ENCODE data around the gene NHEJ1. TPM values are rescaled to one million over a fixed set of nuclear protein-coding genes. Genes with fewer than 3 reads are reported as not detected.
A peak's percentile ranks its signal among the peaks of the same experiment; 100 is the strongest.

The NHEJ1 gene
- total and polyA plus RNA-seq, 4 donors: 6.1 to 13.5 (median 9.9) TPM

DNA sequence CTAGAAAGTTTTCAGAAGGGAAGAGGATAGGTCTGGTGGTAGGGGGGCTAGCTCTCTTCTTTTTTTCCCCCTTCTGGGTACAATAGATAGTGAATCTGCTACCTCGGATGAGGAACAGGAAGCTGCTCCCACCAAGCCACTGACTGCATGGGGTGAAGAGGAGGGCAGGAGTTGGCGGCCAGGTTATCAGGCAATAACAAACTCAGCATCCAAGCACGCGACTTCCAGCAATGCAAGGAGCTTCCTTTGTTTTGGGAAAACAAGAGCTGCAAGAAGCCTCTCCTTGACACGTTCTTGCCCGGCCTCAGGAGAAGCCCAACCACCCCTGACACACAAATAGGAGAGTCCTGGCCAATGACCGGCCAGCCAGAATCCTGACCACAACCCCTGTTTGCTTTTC is 32.2 kb downstream of the NHEJ1 start:
- Histone ChIP-seq H3K9ac (ENCODE audit: low read depth in 1 of 2, low read length in 2 of 2) (no peak overlapping the region), H3K9me3 (ENCODE audit: control insufficient read depth in 4 of 4, low read length in 3 of 4) (no peaks in the 10 kb centered on the region), H3K4me1 (ENCODE audit: control insufficient read depth in 4 of 4, insufficient read depth in 4 of 4, low read length in 3 of 4) (peaks cover 21 to 56% (median 45%) of the 10 kb centered on the region in 4 donors), H3K4me3 (ENCODE audit: low read depth in 1 of 3, low read length in 3 of 3) (no peak overlapping the region), H3K27me3 (ENCODE audit: control insufficient read depth in 4 of 4, insufficient read depth in 4 of 4, low read length in 3 of 4) (no peaks in the 10 kb centered on the region), H3K27ac (ENCODE audit: low read depth in 1 of 2, low read length in 2 of 2) (no peak overlapping the region), H3K36me3 (ENCODE audit: control insufficient read depth in 4 of 4, insufficient read depth in 3 of 4, low read depth in 1 of 4, low read length in 3 of 4) (no peaks in the 10 kb centered on the region)
- peak; percentile 15 to 28 for TF ChIP-seq RXRA (IDR thresholded peaks at IDR 0.05)
- no peak for TF ChIP-seq HNF4A (conservative IDR thresholded peaks at IDR 0.05)
- WGBS: 78% methylated on average over 7 of the region's 7 CpGs
- DNase-seq (ENCODE audit: low spot score): no peak

DNA sequence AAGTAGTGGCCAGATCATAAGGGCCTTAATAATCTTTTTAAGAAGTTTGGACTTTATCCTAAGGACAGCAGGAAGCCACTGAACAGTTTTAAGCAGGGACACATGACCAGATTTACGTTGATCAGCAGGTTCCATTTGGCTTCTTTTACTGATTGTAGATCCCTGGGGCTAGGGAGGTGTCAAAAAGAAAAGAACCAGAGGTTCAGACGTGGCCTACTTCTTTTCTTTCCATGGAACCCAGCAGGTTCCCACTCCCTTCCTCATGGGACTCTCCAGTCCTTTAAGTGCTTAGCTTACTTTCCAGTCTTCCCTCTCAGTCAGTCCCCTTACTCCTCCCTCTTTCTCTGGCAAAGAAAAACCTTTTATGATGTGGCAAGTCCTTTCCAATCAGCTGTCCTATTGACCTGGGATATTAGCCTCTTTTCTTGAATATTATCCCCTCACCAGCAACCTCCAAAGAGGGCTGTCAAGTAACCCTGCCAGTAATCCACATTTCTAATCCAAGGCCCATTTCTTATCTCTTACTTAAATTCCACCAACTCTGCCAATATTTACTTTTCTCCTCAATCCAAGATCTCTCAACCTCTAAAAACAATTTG is 33.5 kb downstream of the NHEJ1 start:
- no peak overlapping the region for H3K9ac ChIP-seq (ENCODE audit: low read depth in 1 of 2, low read length in 2 of 2)

GRCh38 chr2:219126555-219126954 is 34.1 kb downstream of the NHEJ1 start:
- TF ChIP-seq RXRA (IDR thresholded peaks at IDR 0.05) (peak in 1 of 2 donors; percentile 29), HNF4A (conservative IDR thresholded peaks at IDR 0.05) (peak; percentile 34 to 35), FOXA2 (IDR thresholded peaks at IDR 0.05) (peak; percentile 19), NR2F2 (IDR thresholded peaks at IDR 0.05) (no peak), GABPA (IDR thresholded peaks at IDR 0.05 in 1 of 2, conservative IDR thresholded peaks at IDR 0.05 in 1 of 2) (peak in 1 of 2 donors; percentile 9), SP1 (IDR thresholded peaks at IDR 0.05) (peak; percentile 47)
- Histone ChIP-seq H3K9me3 (ENCODE audit: control insufficient read depth in 4 of 4, low read length in 3 of 4) (no peaks in the 10 kb centered on the region), H3K4me3 (ENCODE audit: low read depth in 1 of 3, low read length in 3 of 3) (no peak overlapping the region), H3K4me1 (ENCODE audit: control insufficient read depth in 4 of 4, insufficient read depth in 4 of 4, low read length in 3 of 4) (peaks cover 19 to 61% (median 51%) of the 10 kb centered on the region in 4 donors), H3K27ac (ENCODE audit: low read depth in 1 of 2, low read length in 2 of 2) (peak overlapping the region in 1 of 2 donors; percentile 81), H3K9ac (ENCODE audit: low read depth in 1 of 2, low read length in 2 of 2) (no peak overlapping the region), H3K27me3 (ENCODE audit: control insufficient read depth in 4 of 4, insufficient read depth in 4 of 4, low read length in 3 of 4) (no peaks in the 10 kb centered on the region), H3K36me3 (ENCODE audit: control insufficient read depth in 4 of 4, insufficient read depth in 3 of 4, low read depth in 1 of 4, low read length in 3 of 4) (no peaks in the 10 kb centered on the region)
- 28% methylated on average over 3 of the region's 3 CpGs for WGBS
- no peak for DNase-seq (ENCODE audit: low spot score)

More for the DNA sequence above, 33.5 kb downstream of the NHEJ1 start:
- no peak overlapping the region for H3K4me3 ChIP-seq (ENCODE audit: low read depth in 1 of 3, low read length in 3 of 3)
- no peak for DNase-seq (ENCODE audit: low spot score)
- no peaks in the 10 kb centered on the region for H3K36me3 ChIP-seq (ENCODE audit: control insufficient read depth in 4 of 4, insufficient read depth in 3 of 4, low read depth in 1 of 4, low read length in 3 of 4)
- 64% methylated on average over 2 of the region's 2 CpGs for WGBS
- H3K27ac ChIP-seq (ENCODE audit: low read depth in 1 of 2, low read length in 2 of 2): peak overlapping the region in 1 of 2 donors; percentile 44
- no peaks in the 10 kb centered on the region for H3K27me3 ChIP-seq (ENCODE audit: control insufficient read depth in 4 of 4, insufficient read depth in 4 of 4, low read length in 3 of 4)
- H3K9me3 ChIP-seq (ENCODE audit: control insufficient read depth in 4 of 4, low read length in 3 of 4): no peaks in the 10 kb centered on the region
- H3K4me1 ChIP-seq (ENCODE audit: control insufficient read depth in 4 of 4, insufficient read depth in 4 of 4, low read length in 3 of 4): peaks cover 22 to 66% (median 52%) of the 10 kb centered on the region in 4 donors
- TF ChIP-seq SP1 (IDR thresholded peaks at IDR 0.05) (no peak), GABPA (IDR thresholded peaks at IDR 0.05 in 1 of 2, conservative IDR thresholded peaks at IDR 0.05 in 1 of 2) (no peak), HNF4A (conservative IDR thresholded peaks at IDR 0.05) (peak in 1 of 2 donors; percentile 7), TAF1 (conservative IDR thresholded peaks at IDR 0.05) (no peak)

GRCh38 chr2:219125886-219126270 is 34.7 kb downstream of the NHEJ1 start:
- peaks cover 19 to 55% (median 45%) of the 10 kb centered on the region in 4 donors for H3K4me1 ChIP-seq (ENCODE audit: control insufficient read depth in 4 of 4, insufficient read depth in 4 of 4, low read length in 3 of 4)

More at GRCh38 chr2:219125886-219126270, 34.7 kb downstream of the NHEJ1 start:
- TF ChIP-seq, protein P1, sequence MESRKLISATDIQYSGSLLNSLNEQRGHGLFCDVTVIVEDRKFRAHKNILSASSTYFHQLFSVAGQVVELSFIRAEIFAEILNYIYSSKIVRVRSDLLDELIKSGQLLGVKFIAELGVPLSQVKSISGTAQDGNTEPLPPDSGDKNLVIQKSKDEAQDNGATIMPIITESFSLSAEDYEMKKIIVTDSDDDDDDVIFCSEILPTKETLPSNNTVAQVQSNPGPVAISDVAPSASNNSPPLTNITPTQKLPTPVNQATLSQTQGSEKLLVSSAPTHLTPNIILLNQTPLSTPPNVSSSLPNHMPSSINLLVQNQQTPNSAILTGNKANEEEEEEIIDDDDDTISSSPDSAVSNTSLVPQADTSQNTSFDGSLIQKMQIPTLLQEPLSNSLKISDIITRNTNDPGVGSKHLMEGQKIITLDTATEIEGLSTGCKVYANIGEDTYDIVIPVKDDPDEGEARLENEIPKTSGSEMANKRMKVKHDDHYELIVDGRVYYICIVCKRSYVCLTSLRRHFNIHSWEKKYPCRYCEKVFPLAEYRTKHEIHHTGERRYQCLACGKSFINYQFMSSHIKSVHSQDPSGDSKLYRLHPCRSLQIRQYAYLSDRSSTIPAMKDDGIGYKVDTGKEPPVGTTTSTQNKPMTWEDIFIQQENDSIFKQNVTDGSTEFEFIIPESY (IDR thresholded peaks at IDR 0.05): no peak
- TF ChIP-seq FOXA2 (IDR thresholded peaks at IDR 0.05) (no peak), RAD21 (IDR thresholded peaks at IDR 0.05) (no peak), RXRA (IDR thresholded peaks at IDR 0.05) (no peak), YY1 (IDR thresholded peaks at IDR 0.05) (no peak), JUND (IDR thresholded peaks at IDR 0.05) (no peak)
- TF ChIP-seq, protein P2, sequence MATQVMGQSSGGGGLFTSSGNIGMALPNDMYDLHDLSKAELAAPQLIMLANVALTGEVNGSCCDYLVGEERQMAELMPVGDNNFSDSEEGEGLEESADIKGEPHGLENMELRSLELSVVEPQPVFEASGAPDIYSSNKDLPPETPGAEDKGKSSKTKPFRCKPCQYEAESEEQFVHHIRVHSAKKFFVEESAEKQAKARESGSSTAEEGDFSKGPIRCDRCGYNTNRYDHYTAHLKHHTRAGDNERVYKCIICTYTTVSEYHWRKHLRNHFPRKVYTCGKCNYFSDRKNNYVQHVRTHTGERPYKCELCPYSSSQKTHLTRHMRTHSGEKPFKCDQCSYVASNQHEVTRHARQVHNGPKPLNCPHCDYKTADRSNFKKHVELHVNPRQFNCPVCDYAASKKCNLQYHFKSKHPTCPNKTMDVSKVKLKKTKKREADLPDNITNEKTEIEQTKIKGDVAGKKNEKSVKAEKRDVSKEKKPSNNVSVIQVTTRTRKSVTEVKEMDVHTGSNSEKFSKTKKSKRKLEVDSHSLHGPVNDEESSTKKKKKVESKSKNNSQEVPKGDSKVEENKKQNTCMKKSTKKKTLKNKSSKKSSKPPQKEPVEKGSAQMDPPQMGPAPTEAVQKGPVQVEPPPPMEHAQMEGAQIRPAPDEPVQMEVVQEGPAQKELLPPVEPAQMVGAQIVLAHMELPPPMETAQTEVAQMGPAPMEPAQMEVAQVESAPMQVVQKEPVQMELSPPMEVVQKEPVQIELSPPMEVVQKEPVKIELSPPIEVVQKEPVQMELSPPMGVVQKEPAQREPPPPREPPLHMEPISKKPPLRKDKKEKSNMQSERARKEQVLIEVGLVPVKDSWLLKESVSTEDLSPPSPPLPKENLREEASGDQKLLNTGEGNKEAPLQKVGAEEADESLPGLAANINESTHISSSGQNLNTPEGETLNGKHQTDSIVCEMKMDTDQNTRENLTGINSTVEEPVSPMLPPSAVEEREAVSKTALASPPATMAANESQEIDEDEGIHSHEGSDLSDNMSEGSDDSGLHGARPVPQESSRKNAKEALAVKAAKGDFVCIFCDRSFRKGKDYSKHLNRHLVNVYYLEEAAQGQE (IDR thresholded peaks at IDR 0.05): no peak
- TF ChIP-seq, protein P3, sequence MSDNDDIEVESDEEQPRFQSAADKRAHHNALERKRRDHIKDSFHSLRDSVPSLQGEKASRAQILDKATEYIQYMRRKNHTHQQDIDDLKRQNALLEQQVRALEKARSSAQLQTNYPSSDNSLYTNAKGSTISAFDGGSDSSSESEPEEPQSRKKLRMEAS (IDR thresholded peaks at IDR 0.05): no peak
- Histone ChIP-seq H3K9ac (ENCODE audit: low read depth in 1 of 2, low read length in 2 of 2) (peak overlapping the region in 1 of 2 donors; percentile 80), H3K4me3 (ENCODE audit: low read depth in 1 of 3, low read length in 3 of 3) (peak overlapping the region in 1 of 3 donors; percentile 9), H3K36me3 (ENCODE audit: control insufficient read depth in 4 of 4, insufficient read depth in 3 of 4, low read depth in 1 of 4, low read length in 3 of 4) (no peaks in the 10 kb centered on the region), H3K9me3 (ENCODE audit: control insufficient read depth in 4 of 4, low read length in 3 of 4) (no peaks in the 10 kb centered on the region), H3K27me3 (ENCODE audit: control insufficient read depth in 4 of 4, insufficient read depth in 4 of 4, low read length in 3 of 4) (no peaks in the 10 kb centered on the region), H3K27ac (ENCODE audit: low read depth in 1 of 2, low read length in 2 of 2) (peak overlapping the region; percentile 64 to 81)
- WGBS: 39% methylated on average over 1 of the region's 1 CpG
- DNase-seq (ENCODE audit: low spot score): no peak
